C4-2B (cell line): ENCODE data around the gene NCKAP5.

Experiments
- ZFX ChIP-seq: fragments of 450-650 bp; IDR thresholded peaks from 2 replicates; pipeline ENCODE4 v1.6.1; 2017
- TF ChIP-seq, protein P1 (sequence below): fragments of 450-650 bp; conservative IDR thresholded peaks from 2 replicates; pipeline ENCODE4 v1.5.1; 2017; ENCODE audit warnings: mild to moderate bottlenecking

DNA sequence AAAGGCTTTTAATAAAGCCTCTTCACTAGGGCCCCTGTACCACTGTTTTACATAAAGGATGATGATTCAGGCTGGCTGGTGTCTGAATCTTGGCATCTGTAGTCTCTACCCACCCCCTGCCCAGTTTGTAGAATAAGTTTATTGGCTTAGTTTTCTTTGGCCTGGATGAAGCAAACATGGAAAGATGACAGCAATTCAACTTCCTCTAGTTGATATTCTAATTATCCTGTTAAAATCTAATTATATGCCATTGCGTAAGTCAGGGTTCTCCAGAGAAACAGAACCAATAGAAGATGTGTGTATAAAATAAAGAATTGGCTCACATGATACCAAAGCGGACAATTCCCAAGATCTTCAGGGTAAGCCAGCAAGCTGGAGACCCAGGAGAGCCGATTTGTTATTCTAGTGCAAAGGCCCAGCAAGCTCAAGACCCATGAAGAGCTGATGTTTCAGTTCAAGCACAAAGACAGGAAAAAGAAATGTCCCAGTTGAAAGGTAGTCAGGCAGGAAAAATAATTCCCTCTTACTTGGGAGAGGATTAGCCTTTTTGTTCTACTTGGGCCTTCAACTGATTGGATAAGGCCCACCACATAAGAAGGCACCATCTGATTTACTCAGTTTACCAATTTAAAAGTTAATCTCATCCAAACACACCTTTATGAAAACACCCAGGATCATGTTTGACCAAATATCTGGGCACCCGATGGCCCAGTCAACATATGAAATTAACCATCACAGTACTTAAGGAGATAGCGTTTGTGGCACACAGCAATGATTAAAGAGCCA lies 815.6 kb downstream of the NCKAP5 start:
- TF ChIP-seq, protein P1, sequence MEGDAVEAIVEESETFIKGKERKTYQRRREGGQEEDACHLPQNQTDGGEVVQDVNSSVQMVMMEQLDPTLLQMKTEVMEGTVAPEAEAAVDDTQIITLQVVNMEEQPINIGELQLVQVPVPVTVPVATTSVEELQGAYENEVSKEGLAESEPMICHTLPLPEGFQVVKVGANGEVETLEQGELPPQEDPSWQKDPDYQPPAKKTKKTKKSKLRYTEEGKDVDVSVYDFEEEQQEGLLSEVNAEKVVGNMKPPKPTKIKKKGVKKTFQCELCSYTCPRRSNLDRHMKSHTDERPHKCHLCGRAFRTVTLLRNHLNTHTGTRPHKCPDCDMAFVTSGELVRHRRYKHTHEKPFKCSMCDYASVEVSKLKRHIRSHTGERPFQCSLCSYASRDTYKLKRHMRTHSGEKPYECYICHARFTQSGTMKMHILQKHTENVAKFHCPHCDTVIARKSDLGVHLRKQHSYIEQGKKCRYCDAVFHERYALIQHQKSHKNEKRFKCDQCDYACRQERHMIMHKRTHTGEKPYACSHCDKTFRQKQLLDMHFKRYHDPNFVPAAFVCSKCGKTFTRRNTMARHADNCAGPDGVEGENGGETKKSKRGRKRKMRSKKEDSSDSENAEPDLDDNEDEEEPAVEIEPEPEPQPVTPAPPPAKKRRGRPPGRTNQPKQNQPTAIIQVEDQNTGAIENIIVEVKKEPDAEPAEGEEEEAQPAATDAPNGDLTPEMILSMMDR, result no peak
- TF ChIP-seq ZFX, result no peak
